ENCODE results near the gene RBM7.

The RBM7 gene

DNA sequence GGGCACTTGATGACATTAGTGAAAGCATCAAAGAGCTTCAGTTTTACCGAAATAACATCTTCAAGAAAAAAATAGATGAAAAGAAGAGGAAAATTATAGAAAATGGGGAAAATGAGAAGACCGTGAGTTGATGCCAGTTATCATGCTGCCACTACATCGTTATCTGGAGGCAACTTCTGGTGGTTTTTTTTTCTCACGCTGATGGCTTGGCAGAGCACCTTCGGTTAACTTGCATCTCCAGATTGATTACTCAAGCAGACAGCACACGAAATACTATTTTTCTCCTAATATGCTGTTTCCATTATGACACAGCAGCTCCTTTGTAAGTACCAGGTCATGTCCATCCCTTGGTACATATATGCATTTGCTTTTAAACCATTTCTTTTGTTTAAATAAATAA is 49.4 kb downstream of the RBM7 start:
- no peak for DNase-seq

DNA sequence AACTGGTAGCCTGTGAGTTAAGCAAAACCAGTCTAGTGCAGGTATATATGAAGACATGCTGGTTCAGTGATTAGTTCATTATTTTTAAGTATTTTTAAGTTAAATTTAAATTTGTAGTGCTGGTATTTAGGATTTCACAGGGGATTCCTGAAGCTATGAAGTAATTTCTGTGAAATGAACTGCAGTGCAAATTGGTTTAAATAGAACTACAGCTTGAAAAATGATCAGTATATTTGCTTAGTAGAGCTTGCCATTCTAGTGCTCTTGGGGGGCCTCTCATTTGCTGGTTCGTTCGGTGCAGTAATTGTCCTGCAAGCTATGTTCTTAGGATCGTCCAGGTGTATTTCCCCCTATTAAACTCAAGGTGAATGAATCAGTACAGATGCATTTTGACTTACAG is 51.9 kb downstream of the RBM7 start:
- DNase-seq, result no peak

Measured in CD4-positive, alpha-beta T cell treated with Interleukin-12 subunit alpha and Interleukin-12 subunit beta, for 1 hour (primary cell).